Ovary (tissue), 3 donors: ENCODE results near the gene STMN3.

ENCODE experiments used
- EP300 ChIP-seq: sonication (generic); formaldehyde crosslinking; IDR thresholded peaks from one replicate; pipeline ENCODE4 v1.6.1; 2017; ENCODE audit warnings: antibody characterized with exemption
- POLR2A ChIP-seq: fragments of 450-650 bp; IDR thresholded peaks from one replicate; pipeline ENCODE4 v1.6.1; 2017; ENCODE audit warnings: antibody characterized with exemption, mild to moderate bottlenecking, moderate library complexity
- TF ChIP-seq, protein P1 (sequence below), 3 donors: fragments of 450-650 bp in 2 of 3; fragments of 200-600 bp in 1 of 3; IDR thresholded peaks; one replicate each; pipeline versions ENCODE4 v1.5.1 to v1.8.0; 2016 to 2022; ENCODE audit warnings: antibody characterized with exemption in 3 of 3, mild to moderate bottlenecking in 1 of 3
- donor health status: DM: no; HTN: no; CAD: no.

DNA sequence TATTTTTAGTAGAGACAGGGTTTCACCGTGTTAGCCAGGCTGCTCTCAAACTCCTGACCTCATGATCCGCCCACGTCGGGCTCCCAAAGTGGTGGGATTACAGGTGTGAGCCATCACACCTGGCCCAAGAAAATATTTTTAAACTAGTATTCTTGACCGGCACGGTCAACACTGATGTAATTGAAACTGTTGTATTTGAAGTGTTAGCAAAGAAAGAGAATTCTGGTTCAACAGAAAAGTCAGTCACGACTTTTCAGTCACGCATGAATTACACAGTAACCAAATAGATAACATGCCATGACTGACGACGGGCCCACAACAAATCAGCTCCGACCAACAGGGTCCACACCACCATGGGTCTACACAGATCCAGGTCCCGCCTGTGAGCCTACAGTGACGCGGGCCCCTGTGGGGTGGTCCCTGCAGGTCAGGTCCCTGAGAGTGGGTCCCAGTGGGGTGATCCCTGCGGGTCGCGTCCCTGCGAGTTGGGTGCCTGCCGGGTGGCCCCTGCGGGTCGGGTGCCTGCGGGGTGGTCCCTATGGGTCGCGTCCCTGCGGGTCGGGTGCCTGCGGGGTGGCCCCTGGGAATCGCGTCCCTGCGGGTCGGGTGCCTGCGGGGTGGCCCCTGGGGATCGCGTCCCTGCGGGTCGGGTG, 27.3 kb downstream of the STMN3 start:
- TF ChIP-seq, protein P1, sequence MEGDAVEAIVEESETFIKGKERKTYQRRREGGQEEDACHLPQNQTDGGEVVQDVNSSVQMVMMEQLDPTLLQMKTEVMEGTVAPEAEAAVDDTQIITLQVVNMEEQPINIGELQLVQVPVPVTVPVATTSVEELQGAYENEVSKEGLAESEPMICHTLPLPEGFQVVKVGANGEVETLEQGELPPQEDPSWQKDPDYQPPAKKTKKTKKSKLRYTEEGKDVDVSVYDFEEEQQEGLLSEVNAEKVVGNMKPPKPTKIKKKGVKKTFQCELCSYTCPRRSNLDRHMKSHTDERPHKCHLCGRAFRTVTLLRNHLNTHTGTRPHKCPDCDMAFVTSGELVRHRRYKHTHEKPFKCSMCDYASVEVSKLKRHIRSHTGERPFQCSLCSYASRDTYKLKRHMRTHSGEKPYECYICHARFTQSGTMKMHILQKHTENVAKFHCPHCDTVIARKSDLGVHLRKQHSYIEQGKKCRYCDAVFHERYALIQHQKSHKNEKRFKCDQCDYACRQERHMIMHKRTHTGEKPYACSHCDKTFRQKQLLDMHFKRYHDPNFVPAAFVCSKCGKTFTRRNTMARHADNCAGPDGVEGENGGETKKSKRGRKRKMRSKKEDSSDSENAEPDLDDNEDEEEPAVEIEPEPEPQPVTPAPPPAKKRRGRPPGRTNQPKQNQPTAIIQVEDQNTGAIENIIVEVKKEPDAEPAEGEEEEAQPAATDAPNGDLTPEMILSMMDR (IDR thresholded peaks at IDR 0.05): no peak
- TF ChIP-seq EP300 (no peak), POLR2A (no peak)
